SU-DHL-6 (cell line): Measurements from ENCODE around the gene AMDHD2.

Experiments used
- H2AFZ ChIP-seq: fragments of 200-600 bp; sonication (generic); 2 replicates; pipeline ENCODE4 v1.6.1; 2014; ENCODE audit warnings: low read depth, mild to moderate bottlenecking, moderate library complexity, mixed read lengths, antibody characterized with exemption, low read length; ENCODE audit not compliant: severe bottlenecking
- H3F3A ChIP-seq: fragments of 200-600 bp; shearing (Covaris generic); 2 replicates; pipeline ENCODE4 v1.6.0; 2016; ENCODE audit warnings: antibody characterized with exemption, mild to moderate bottlenecking; ENCODE audit not compliant: insufficient read depth
- H3K27ac ChIP-seq: fragments of 200-600 bp; sonication (generic); 2 replicates; pipeline ENCODE4 v1.5.1; 2016; ENCODE audit warnings: low read depth, mild to moderate bottlenecking, low read length, moderate library complexity, mixed read lengths
- H3K27me3 ChIP-seq: fragments of 200-600 bp; sonication (generic), shearing (Covaris generic); 2 replicates; pipeline ENCODE4 v1.6.0; 2014; ENCODE audit warnings: mild to moderate bottlenecking, low read length
- H3K36me3 ChIP-seq: fragments of 200-600 bp; sonication (generic); 2 replicates; pipeline ENCODE4 v1.6.1; 2014; ENCODE audit warnings: mild to moderate bottlenecking, low read length, mixed read lengths
- H3K4me2 ChIP-seq: fragments of 300-600, 200-600 bp; shearing (Covaris generic), sonication (generic); 2 replicates; pipeline ENCODE4 v1.6.0; 2014; ENCODE audit warnings: low read length, low read depth, mild to moderate bottlenecking; ENCODE audit not compliant: poor library complexity, severe bottlenecking
- H3K4me3 ChIP-seq: fragments of 200-600 bp; sonication (generic); 2 replicates; pipeline ENCODE4 v1.5.1; 2014; ENCODE audit warnings: antibody characterized with exemption, low read length, mild to moderate bottlenecking, mixed read lengths; ENCODE audit not compliant: insufficient read depth, poor library complexity, severe bottlenecking
- H3K79me2 ChIP-seq: fragments of 200-600 bp; sonication (generic); 2 replicates; pipeline ENCODE4 v1.6.1; 2014; ENCODE audit warnings: mild to moderate bottlenecking, low read length, moderate library complexity; ENCODE audit not compliant: insufficient read depth
- H3K9ac ChIP-seq: fragments of 200-600 bp; sonication (generic); 2 replicates; pipeline ENCODE4 v1.7.0; 2014; ENCODE audit warnings: mild to moderate bottlenecking, low read length
- H3K9me2 ChIP-seq: fragments of 200-600 bp; sonication (generic); replicated peaks from 2 replicates; pipeline ENCODE4 v1.6.1; 2014; ENCODE audit warnings: low read length; ENCODE audit not compliant: insufficient read depth
- H3K9me3 ChIP-seq: fragments of 200-600 bp; sonication (generic); 2 replicates; pipeline ENCODE4 v1.6.1; 2014; ENCODE audit warnings: low read length, mixed read lengths; ENCODE audit not compliant: insufficient read depth
- H4K20me1 ChIP-seq: fragments of 200-600 bp; sonication (generic); 2 replicates; pipeline ENCODE4 v1.6.1; 2014; ENCODE audit warnings: low read depth, mild to moderate bottlenecking, antibody characterized with exemption, low read length, moderate library complexity, mixed read lengths
- EZH2phosphoT487 ChIP-seq: fragments of 200-600 bp; sonication (generic), shearing (Covaris generic); conservative IDR thresholded peaks from 2 replicates; pipeline ENCODE4 v1.6.1; 2018; ENCODE audit warnings: mild to moderate bottlenecking, antibody characterized with exemption, low read length, moderate library complexity, mixed read lengths
- TF ChIP-seq, protein P1 (sequence below): fragments of 200-600 bp; sonication (generic); IDR thresholded peaks from one replicate; pipeline ENCODE4 v1.5.1; 2017; ENCODE audit warnings: antibody characterized with exemption, mild to moderate bottlenecking, low read length, moderate library complexity; ENCODE audit not compliant: insufficient read depth, poor library complexity, severe bottlenecking

AMDHD2 gene

DNA sequence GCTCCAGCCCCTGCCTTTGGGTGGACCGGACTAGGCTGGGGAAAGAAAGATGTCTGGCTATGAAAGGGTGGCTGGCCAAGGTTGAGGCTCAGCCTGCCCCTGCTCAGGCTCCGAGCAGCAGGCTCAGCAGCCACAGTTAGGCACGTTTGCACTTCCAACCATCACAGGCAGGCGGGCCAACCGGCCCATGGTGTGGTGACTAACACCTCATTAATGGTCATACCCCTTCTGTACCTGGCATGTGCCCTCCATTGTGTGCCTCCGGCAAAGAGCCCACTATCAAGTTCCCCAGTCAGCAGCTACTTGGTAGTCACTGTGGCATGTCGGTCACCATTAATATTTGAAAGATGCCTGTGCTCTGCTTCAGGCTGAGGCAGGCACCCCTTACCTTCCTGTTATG is 38.5 kb upstream of the AMDHD2 start:
- Histone ChIP-seq H3K4me3 (no peak overlapping the region), H2AFZ (no peak overlapping the region), H3K79me2 (no peaks in the 10 kb centered on the region), H4K20me1 (no peaks in the 10 kb centered on the region), H3K27ac (no peak overlapping the region), H3K9ac (no peak overlapping the region), H3K4me2 (no peak overlapping the region), H3K27me3 (no peaks in the 10 kb centered on the region), H3F3A (no peaks in the 10 kb centered on the region), H3K9me3 (no peaks in the 10 kb centered on the region), H3K9me2 (no peaks in the 10 kb centered on the region), H3K36me3 (no peaks in the 10 kb centered on the region)
- TF ChIP-seq, protein P1, sequence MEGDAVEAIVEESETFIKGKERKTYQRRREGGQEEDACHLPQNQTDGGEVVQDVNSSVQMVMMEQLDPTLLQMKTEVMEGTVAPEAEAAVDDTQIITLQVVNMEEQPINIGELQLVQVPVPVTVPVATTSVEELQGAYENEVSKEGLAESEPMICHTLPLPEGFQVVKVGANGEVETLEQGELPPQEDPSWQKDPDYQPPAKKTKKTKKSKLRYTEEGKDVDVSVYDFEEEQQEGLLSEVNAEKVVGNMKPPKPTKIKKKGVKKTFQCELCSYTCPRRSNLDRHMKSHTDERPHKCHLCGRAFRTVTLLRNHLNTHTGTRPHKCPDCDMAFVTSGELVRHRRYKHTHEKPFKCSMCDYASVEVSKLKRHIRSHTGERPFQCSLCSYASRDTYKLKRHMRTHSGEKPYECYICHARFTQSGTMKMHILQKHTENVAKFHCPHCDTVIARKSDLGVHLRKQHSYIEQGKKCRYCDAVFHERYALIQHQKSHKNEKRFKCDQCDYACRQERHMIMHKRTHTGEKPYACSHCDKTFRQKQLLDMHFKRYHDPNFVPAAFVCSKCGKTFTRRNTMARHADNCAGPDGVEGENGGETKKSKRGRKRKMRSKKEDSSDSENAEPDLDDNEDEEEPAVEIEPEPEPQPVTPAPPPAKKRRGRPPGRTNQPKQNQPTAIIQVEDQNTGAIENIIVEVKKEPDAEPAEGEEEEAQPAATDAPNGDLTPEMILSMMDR = no peak
- no peak for TF ChIP-seq EZH2phosphoT487

DNA sequence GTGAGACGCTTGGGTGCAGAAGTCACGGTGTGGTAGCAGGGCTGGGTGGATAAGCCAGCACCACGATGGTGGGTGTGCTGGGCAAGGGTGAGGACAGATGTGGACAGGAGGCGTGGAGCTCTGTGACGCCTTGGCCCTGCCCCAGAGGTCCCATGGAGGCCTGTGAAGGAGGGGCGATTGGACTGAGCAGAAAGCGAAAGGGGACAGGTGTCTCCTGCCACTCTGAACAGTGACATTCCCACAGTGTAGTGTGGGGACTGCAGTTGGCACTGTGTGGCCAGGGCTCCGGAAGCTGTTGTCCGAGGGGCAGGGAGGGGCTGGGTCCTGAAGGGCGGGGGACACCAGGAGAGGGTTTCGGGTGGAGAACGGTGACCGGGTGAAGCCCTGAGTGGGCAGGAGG is 37.9 kb upstream of the AMDHD2 start:
- H3K9me2 ChIP-seq = no peaks in the 10 kb centered on the region
- TF ChIP-seq, protein P1 = no peak
- no peak for TF ChIP-seq EZH2phosphoT487
- H3F3A ChIP-seq = no peaks in the 10 kb centered on the region
- no peak overlapping the region for H3K27ac ChIP-seq
- no peak overlapping the region for H3K4me2 ChIP-seq
- H3K9me3 ChIP-seq = no peaks in the 10 kb centered on the region
- H2AFZ ChIP-seq = no peak overlapping the region
- H3K4me3 ChIP-seq = no peak overlapping the region
- H3K79me2 ChIP-seq = no peaks in the 10 kb centered on the region; the same call in 1 of the 2 replicates
- no peaks in the 10 kb centered on the region for H3K36me3 ChIP-seq
- H4K20me1 ChIP-seq = no peaks in the 10 kb centered on the region
- no peaks in the 10 kb centered on the region for H3K27me3 ChIP-seq
- H3K9ac ChIP-seq = no peak overlapping the region

DNA sequence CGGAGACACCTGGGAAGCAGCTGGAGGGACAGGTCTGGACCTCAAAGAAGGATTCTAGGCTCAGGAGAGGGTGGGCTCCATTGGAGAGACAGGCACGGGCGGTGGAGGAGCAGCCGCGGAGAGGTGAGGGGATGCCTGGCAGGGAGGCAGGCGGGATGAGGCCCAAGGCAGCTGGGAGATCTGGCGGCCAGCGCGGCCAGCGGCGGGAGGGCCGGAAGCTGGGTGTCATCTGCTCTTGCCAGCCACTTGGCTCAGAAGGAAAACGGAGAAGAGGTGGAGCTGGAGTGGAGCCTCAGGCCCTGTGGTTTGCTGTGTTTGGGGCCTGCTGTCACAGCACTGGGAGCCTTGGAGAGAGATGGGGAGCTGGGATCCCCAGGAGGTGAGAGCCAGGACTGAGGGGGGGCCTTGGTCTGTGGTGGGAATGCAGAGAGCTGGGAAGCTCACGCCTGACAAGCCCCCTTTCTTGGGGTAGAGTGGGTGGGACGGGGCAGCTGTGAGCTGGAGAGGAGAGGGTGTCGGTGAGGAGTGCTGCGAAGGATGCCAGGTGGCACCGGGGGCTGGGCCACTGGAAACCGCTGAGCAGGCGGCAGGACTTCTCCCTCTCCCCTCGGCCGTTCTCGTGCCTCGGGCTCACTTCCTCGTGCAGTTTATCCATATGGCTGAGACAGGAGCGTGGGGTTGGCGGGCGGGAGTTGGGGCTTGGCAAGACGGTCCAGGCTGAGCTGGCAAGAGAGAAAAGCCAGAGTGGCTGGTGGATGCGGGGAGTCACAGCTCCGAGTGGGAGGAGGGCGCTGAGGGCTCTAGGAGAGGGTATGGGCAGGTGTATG is 37.2 kb upstream of the AMDHD2 start:
- no peak overlapping the region for H3K9ac ChIP-seq

More for the DNA sequence above, 37.2 kb upstream of the AMDHD2 start:
- Histone ChIP-seq H3K27me3 (no peaks in the 10 kb centered on the region), H3K79me2 (no peaks in the 10 kb centered on the region; the same call in 1 of the 2 replicates), H3K27ac (no peak overlapping the region), H3K4me2 (no peak overlapping the region), H3K9me3 (no peaks in the 10 kb centered on the region), H3K9me2 (no peaks in the 10 kb centered on the region), H3F3A (no peaks in the 10 kb centered on the region), H2AFZ (no peak overlapping the region), H4K20me1 (no peaks in the 10 kb centered on the region), H3K36me3 (no peaks in the 10 kb centered on the region), H3K4me3 (no peak overlapping the region)
- TF ChIP-seq, protein P1 = no peak
- TF ChIP-seq EZH2phosphoT487 = no peak
